ENCODE results near the gene ALOX15B.

DNA sequence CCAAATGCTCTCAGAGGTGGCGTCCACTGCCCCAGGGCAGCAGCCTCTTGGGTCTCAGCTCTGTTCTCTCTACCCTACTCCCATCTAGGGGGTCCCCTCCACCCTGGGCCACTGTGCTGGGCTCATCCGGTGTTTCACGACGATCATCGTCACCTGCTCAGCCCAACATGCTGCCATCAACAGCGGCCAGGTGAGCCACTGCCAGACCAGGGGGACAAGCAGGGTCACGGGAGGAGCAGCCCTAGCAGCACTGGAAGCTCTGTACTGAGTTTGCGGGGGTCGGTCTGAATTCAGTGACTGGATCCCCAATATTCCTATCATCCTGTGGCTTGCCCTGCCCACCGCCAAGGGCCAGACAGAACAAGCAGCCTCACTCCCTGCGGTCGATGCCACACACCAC is 32.6 kb downstream of the ALOX15B start:
- TF ChIP-seq L3MBTL2 (conservative IDR thresholded peaks at IDR 0.05) (no peak), NFRKB (IDR thresholded peaks at IDR 0.05) (no peak), HDGF (IDR thresholded peaks at IDR 0.05; ENCODE audit: borderline replicate concordance) (no peak), ELF4 (IDR thresholded peaks at IDR 0.05) (no peak), FOXK2 (IDR thresholded peaks at IDR 0.05) (no peak)
- TF ChIP-seq, protein P1, sequence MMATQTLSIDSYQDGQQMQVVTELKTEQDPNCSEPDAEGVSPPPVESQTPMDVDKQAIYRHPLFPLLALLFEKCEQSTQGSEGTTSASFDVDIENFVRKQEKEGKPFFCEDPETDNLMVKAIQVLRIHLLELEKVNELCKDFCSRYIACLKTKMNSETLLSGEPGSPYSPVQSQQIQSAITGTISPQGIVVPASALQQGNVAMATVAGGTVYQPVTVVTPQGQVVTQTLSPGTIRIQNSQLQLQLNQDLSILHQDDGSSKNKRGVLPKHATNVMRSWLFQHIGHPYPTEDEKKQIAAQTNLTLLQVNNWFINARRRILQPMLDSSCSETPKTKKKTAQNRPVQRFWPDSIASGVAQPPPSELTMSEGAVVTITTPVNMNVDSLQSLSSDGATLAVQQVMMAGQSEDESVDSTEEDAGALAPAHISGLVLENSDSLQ (IDR thresholded peaks at IDR 0.05) = no peak
